B cell (primary cell): ENCODE data around the gene ALDH4A1.

Experiments used
- CTCF ChIP-seq: fragments of 200-600 bp; IDR thresholded peaks from one replicate; pipeline ENCODE4 v1.8.0; 2022; ENCODE audit warnings: antibody characterized with exemption, mild to moderate bottlenecking
- EZH2 ChIP-seq: IDR thresholded peaks from 2 replicates; pipeline ENCODE4 v1.6.1; 2012; ENCODE audit warnings: borderline replicate concordance, low read depth, mild to moderate bottlenecking, moderate library complexity, low read length; ENCODE audit not compliant: insufficient read depth, poor library complexity, severe bottlenecking

- no peak for TF ChIP-seq CTCF
- no peak for TF ChIP-seq EZH2
Observed at GRCh38 chr1:18868801-18869424, 33.4 kb downstream of the ALDH4A1 start.
